ENCODE results near the gene MYOD1.

- TF ChIP-seq EZH2 (IDR thresholded peaks at IDR 0.05; ENCODE audit: low read depth) (no peak), CTCF (conservative IDR thresholded peaks at IDR 0.05) (no peak)
Observed at GRCh38 chr11:17771415-17771814, 52.0 kb downstream of the MYOD1 start.
